ENCODE measurements around the gene PLBD2. TPM values are rescaled to one million over a fixed set of nuclear protein-coding genes. Genes with fewer than 3 reads are reported as not detected.

Gene PLBD2
- total and polyA plus RNA-seq, 9 of the 15 experiments (the other 6 are each of a cell fraction or from before 2014, with no cell fraction given), result 2.4 to 37.4 (median 6.0) TPM

DNA sequence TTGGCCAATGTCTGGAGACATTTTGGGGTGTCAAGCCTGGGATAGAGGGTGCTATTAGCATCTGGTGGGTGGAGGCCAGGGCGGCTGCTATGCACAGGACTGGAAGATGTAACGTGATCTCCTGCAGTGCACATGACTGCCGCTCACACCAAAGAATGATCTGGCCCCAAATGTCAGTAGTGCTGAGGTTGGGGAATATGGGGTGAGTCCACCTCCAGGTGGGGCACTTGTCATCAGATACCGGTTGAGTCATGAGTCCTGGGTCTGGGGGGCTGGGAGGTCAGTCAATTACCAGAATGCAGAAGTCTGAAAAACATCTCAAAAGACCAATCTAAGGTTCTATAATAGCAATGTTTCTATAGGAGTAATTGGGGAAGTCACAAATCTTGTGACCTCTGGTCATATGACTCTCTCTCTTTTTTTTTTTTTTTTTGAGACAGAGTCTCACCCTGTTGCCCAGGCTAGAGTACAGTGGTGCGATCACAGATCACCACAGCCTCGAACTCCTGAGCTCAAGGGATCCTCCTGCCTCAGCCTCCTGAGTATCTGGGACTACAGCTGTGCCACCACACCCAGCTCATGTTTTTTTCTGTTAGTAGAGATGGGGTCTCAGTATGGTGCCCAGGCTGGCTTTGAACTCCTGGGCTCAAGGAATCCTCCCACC is 57.8 kb downstream of the PLBD2 start (continued):
- TF ChIP-seq, protein P1, sequence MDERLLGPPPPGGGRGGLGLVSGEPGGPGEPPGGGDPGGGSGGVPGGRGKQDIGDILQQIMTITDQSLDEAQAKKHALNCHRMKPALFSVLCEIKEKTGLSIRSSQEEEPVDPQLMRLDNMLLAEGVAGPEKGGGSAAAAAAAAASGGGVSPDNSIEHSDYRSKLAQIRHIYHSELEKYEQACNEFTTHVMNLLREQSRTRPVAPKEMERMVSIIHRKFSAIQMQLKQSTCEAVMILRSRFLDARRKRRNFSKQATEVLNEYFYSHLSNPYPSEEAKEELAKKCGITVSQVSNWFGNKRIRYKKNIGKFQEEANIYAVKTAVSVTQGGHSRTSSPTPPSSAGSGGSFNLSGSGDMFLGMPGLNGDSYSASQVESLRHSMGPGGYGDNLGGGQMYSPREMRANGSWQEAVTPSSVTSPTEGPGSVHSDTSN (CRISPR knock-in tag; IDR thresholded peaks at IDR 0.05; ENCODE audit: low read depth), result no peak
- TF ChIP-seq, protein P1 (tag; conservative IDR thresholded peaks at IDR 0.05; ENCODE audit: low read depth), result peak; percentile 45
- no peak for TF ChIP-seq FIP1L1 (IDR thresholded peaks at IDR 0.05; ENCODE audit: low read depth, low read length, poor library complexity, severe bottlenecking)
- TF ChIP-seq POLR2AphosphoS2 (IDR thresholded peaks at IDR 0.05; ENCODE audit: low read length), result no peak
- TF ChIP-seq, protein P2, sequence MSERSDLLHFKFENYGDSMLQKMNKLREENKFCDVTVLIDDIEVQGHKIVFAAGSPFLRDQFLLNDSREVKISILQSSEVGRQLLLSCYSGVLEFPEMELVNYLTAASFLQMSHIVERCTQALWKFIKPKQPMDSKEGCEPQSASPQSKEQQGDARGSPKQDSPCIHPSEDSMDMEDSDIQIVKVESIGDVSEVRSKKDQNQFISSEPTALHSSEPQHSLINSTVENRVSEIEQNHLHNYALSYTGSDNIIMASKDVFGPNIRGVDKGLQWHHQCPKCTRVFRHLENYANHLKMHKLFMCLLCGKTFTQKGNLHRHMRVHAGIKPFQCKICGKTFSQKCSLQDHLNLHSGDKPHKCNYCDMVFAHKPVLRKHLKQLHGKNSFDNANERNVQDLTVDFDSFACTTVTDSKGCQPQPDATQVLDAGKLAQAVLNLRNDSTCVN (CRISPR knock-in tag; IDR thresholded peaks at IDR 0.05), result no peak
- TF ChIP-seq, protein P3, sequence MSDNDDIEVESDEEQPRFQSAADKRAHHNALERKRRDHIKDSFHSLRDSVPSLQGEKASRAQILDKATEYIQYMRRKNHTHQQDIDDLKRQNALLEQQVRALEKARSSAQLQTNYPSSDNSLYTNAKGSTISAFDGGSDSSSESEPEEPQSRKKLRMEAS (CRISPR knock-in tag; IDR thresholded peaks at IDR 0.05), result no peak
- TF ChIP-seq, protein P4, sequence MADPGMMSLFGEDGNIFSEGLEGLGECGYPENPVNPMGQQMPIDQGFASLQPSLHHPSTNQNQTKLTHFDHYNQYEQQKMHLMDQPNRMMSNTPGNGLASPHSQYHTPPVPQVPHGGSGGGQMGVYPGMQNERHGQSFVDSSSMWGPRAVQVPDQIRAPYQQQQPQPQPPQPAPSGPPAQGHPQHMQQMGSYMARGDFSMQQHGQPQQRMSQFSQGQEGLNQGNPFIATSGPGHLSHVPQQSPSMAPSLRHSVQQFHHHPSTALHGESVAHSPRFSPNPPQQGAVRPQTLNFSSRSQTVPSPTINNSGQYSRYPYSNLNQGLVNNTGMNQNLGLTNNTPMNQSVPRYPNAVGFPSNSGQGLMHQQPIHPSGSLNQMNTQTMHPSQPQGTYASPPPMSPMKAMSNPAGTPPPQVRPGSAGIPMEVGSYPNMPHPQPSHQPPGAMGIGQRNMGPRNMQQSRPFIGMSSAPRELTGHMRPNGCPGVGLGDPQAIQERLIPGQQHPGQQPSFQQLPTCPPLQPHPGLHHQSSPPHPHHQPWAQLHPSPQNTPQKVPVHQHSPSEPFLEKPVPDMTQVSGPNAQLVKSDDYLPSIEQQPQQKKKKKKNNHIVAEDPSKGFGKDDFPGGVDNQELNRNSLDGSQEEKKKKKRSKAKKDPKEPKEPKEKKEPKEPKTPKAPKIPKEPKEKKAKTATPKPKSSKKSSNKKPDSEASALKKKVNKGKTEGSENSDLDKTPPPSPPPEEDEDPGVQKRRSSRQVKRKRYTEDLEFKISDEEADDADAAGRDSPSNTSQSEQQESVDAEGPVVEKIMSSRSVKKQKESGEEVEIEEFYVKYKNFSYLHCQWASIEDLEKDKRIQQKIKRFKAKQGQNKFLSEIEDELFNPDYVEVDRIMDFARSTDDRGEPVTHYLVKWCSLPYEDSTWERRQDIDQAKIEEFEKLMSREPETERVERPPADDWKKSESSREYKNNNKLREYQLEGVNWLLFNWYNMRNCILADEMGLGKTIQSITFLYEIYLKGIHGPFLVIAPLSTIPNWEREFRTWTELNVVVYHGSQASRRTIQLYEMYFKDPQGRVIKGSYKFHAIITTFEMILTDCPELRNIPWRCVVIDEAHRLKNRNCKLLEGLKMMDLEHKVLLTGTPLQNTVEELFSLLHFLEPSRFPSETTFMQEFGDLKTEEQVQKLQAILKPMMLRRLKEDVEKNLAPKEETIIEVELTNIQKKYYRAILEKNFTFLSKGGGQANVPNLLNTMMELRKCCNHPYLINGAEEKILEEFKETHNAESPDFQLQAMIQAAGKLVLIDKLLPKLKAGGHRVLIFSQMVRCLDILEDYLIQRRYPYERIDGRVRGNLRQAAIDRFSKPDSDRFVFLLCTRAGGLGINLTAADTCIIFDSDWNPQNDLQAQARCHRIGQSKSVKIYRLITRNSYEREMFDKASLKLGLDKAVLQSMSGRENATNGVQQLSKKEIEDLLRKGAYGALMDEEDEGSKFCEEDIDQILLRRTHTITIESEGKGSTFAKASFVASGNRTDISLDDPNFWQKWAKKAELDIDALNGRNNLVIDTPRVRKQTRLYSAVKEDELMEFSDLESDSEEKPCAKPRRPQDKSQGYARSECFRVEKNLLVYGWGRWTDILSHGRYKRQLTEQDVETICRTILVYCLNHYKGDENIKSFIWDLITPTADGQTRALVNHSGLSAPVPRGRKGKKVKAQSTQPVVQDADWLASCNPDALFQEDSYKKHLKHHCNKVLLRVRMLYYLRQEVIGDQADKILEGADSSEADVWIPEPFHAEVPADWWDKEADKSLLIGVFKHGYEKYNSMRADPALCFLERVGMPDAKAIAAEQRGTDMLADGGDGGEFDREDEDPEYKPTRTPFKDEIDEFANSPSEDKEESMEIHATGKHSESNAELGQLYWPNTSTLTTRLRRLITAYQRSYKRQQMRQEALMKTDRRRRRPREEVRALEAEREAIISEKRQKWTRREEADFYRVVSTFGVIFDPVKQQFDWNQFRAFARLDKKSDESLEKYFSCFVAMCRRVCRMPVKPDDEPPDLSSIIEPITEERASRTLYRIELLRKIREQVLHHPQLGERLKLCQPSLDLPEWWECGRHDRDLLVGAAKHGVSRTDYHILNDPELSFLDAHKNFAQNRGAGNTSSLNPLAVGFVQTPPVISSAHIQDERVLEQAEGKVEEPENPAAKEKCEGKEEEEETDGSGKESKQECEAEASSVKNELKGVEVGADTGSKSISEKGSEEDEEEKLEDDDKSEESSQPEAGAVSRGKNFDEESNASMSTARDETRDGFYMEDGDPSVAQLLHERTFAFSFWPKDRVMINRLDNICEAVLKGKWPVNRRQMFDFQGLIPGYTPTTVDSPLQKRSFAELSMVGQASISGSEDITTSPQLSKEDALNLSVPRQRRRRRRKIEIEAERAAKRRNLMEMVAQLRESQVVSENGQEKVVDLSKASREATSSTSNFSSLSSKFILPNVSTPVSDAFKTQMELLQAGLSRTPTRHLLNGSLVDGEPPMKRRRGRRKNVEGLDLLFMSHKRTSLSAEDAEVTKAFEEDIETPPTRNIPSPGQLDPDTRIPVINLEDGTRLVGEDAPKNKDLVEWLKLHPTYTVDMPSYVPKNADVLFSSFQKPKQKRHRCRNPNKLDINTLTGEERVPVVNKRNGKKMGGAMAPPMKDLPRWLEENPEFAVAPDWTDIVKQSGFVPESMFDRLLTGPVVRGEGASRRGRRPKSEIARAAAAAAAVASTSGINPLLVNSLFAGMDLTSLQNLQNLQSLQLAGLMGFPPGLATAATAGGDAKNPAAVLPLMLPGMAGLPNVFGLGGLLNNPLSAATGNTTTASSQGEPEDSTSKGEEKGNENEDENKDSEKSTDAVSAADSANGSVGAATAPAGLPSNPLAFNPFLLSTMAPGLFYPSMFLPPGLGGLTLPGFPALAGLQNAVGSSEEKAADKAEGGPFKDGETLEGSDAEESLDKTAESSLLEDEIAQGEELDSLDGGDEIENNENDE (IDR thresholded peaks at IDR 0.05; ENCODE audit: low read depth, low read length), result no peak
- no peak for TF ChIP-seq HMGN3 (IDR thresholded peaks at IDR 0.05; ENCODE audit: borderline replicate concordance, extremely low read depth, insufficient read length, low read depth, low read length)

All from K562 (cell line).